Thoracic aorta (tissue), 2 donors: ENCODE data around the gene USP53. TPM values are rescaled to one million over a fixed set of nuclear protein-coding genes. Genes with fewer than 3 reads are reported as not detected.

ENCODE experiments used
- ATAC-seq: fragments of 150-250 bp; one replicate; pipeline ENCODE4 v1.8.0; 2017; ENCODE audit warnings: low read depth; ENCODE audit not compliant: insufficient number of reproducible peaks, low FRiP score
- DNase-seq: peaks from one replicate; pipeline ENCODE4 v3.0.0-alpha.2; 2020; ENCODE audit warnings: low spot score
- H3K27ac ChIP-seq, 2 donors: fragments of 200-600 bp; sonication (generic); 1 replicate in 1 of 2; 2 replicates in 1 of 2; pipeline ENCODE4 v1.5.1; 2016; ENCODE audit warnings: mild to moderate bottlenecking in 2 of 2, moderate library complexity in 2 of 2
- H3K27me3 ChIP-seq: fragments of 200-600 bp; sonication (generic); replicated peaks from 2 replicates; pipeline ENCODE4 v1.6.0; 2016; ENCODE audit warnings: mild to moderate bottlenecking; ENCODE audit not compliant: insufficient read depth
- H3K36me3 ChIP-seq: fragments of 200-600 bp; sonication (generic); one replicate; pipeline ENCODE4 v1.5.1; 2016
- H3K4me1 ChIP-seq, 2 donors: fragments of 200-600 bp; sonication (generic); 1 replicate in 1 of 2; 2 replicates in 1 of 2; pipeline versions ENCODE4 v1.5.1 to v1.6.0; 2016; ENCODE audit warnings: low read depth in 2 of 2, mild to moderate bottlenecking in 1 of 2; ENCODE audit not compliant: control insufficient read depth in 1 of 2
- H3K4me3 ChIP-seq: fragments of 200-600 bp; sonication (generic); 2 replicates; pipeline ENCODE4 v1.5.1; 2016; ENCODE audit warnings: mild to moderate bottlenecking
- H3K9me3 ChIP-seq: fragments of 200-600 bp; sonication (generic); 2 replicates; pipeline ENCODE4 v1.5.1; 2016
- total RNA-seq, 2 donors: library from RNA; depleted of rRNA; stranded (reverse); fragments of >200 nt; gene quantifications; one replicate each; pipeline versions ENCODE4 v1.1.0 to v1.2.3, GENCODE V29; 2016
- TF ChIP-seq, protein P1 (sequence below): fragments of 200-600 bp; sonication (generic); IDR thresholded peaks from one replicate; pipeline ENCODE4 v1.5.1; 2019; ENCODE audit warnings: antibody characterized with exemption

The USP53 gene
- total RNA-seq, 2 donors from 2014 or later, result 112 to 208 TPM

DNA sequence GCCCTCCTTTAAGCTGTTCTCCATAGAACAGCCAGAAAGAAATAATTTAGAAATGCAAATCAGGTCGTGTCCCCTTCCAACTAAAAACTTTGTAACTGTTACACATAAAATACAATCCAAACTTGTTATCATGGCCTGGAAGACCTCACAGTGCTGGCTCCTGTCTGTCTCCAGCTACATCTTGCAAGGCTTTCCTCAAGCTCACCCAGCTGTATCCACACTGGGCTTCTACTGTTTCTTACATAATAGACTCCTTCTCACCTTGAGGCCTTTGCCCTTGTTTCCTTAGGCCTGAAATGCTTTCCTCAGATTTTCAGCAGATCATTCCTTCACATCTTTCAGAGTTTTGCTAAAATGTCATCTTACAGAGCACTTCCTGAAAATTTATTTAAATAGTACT is 33.5 kb upstream of the USP53 start:
- DNase-seq, result no peak
- Histone ChIP-seq H3K4me1 (no peaks in the 10 kb centered on the region), H3K27me3 (no peaks in the 10 kb centered on the region), H3K4me3 (no peak overlapping the region), H3K36me3 (no peaks in the 10 kb centered on the region), H3K27ac (no peak overlapping the region), H3K9me3 (no peaks in the 10 kb centered on the region)
- TF ChIP-seq, protein P1, sequence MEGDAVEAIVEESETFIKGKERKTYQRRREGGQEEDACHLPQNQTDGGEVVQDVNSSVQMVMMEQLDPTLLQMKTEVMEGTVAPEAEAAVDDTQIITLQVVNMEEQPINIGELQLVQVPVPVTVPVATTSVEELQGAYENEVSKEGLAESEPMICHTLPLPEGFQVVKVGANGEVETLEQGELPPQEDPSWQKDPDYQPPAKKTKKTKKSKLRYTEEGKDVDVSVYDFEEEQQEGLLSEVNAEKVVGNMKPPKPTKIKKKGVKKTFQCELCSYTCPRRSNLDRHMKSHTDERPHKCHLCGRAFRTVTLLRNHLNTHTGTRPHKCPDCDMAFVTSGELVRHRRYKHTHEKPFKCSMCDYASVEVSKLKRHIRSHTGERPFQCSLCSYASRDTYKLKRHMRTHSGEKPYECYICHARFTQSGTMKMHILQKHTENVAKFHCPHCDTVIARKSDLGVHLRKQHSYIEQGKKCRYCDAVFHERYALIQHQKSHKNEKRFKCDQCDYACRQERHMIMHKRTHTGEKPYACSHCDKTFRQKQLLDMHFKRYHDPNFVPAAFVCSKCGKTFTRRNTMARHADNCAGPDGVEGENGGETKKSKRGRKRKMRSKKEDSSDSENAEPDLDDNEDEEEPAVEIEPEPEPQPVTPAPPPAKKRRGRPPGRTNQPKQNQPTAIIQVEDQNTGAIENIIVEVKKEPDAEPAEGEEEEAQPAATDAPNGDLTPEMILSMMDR, result no peak
- ATAC-seq, result no peak

DNA sequence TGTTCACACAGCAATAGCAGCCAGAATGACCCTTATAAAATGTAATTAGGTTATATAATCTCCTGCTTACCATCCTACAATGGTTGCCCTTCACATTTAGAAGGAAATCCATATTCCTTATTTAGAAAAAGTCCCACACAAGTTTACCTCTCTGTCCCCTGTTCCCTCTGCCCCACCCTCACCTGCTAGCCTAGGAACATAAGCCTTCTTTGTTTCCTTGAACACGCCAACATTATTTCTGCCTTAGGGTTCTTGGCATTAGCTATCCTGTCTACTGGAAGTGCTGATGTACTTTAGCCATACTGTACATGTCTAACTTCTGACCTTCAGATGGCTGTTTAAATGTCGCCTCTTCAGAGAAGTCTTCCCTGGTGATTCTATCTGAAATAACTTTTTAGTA is 28.4 kb upstream of the USP53 start:
- Histone ChIP-seq H3K27ac (no peak overlapping the region), H3K4me3 (no peak overlapping the region), H3K36me3 (no peaks in the 10 kb centered on the region), H3K9me3 (no peaks in the 10 kb centered on the region), H3K4me1 (peaks cover 12 to 15% of the 10 kb centered on the region in 2 donors), H3K27me3 (no peaks in the 10 kb centered on the region)
- no peak for ATAC-seq
- no peak for DNase-seq
- TF ChIP-seq, protein P1, result no peak

DNA sequence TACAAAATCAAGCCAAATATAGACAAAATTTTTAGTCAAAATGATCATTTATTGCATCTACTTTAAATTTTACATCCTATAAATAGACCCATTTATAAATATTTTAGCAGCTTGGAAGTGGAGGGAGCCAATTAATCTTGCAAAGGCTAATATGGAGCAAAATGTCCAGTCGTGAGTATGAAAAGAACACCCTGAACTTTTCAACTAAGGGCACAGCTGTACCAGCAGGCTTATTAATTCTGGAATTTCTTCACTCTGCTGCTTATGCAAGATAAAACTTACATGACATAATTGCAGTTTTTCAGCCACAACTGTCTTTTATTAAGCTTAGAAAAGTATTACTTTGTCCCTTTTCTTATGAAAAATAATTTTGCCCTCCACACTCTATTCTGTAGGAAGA is 22.9 kb upstream of the USP53 start:
- H3K27me3 ChIP-seq, result no peaks in the 10 kb centered on the region
- peak overlapping the region; percentile 72 to 73 for H3K27ac ChIP-seq
- no peaks in the 10 kb centered on the region for H3K36me3 ChIP-seq
- ATAC-seq (peak; percentile 69), DNase-seq (no peak)
- peak overlapping the region; percentile 39 for H3K4me3 ChIP-seq
- no peaks in the 10 kb centered on the region for H3K9me3 ChIP-seq
- TF ChIP-seq, protein P1, result no peak
- peaks cover 23 to 32% of the 10 kb centered on the region in 2 donors for H3K4me1 ChIP-seq

DNA sequence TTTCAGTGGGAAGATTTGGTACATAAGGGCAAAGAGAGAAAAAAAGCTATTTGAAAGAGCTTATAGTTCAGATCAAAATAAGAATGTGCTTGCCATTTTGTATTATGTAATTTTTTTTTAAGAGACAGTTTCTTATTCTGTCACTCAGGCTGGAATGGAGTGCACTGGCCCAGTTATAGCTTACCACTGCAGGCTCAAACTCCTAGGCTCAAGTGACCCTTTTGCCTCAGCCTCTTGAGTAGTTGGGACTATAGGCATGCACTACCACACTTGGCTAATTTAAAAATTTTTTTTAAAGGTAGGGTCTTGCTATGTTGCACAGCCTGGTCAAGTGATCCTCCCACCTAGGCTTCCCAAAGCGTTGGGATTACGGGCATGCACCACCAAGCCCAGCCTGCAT is 22.2 kb upstream of the USP53 start:
- ATAC-seq (no peak), DNase-seq (no peak)
- Histone ChIP-seq H3K4me3 (no peak overlapping the region), H3K27me3 (no peaks in the 10 kb centered on the region), H3K27ac (peak overlapping the region; percentile 72 to 73), H3K36me3 (no peaks in the 10 kb centered on the region), H3K4me1 (peaks cover 23 to 32% of the 10 kb centered on the region in 2 donors), H3K9me3 (no peaks in the 10 kb centered on the region)
- TF ChIP-seq, protein P1, result no peak

DNA sequence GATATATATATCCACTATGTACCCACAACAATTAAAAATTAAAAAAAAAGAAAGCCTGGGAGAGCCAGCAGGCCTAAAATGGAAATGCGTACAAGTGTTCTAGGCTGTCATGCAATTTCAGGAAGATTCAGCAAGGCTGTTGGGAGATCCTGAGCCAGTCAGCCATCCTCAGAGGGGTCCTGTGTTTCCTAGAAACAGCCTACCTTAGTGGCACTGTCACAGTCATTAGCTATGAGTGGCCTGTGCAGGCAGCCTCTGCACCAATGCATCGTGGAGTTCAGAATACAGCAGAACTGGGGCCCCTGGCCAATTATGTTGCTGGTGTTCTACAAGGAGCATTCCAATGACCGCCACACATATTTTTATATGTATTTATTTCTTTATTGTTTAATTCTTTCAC is 21.0 kb upstream of the USP53 start:
- ATAC-seq, result no peak
- Histone ChIP-seq H3K9me3 (no peaks in the 10 kb centered on the region), H3K27ac (no peak overlapping the region), H3K4me3 (no peak overlapping the region), H3K4me1 (peaks cover 23 to 32% of the 10 kb centered on the region in 2 donors), H3K36me3 (no peaks in the 10 kb centered on the region), H3K27me3 (no peaks in the 10 kb centered on the region)
- TF ChIP-seq, protein P1, result no peak
- no peak for DNase-seq
